ENCODE measurements around the gene MECP2. TPM values are rescaled to one million over a fixed set of nuclear protein-coding genes. Genes with fewer than 3 reads are reported as not detected.

Gene MECP2
- total RNA-seq, 1 donor from 2014 or later: 32.8 TPM

DNA sequence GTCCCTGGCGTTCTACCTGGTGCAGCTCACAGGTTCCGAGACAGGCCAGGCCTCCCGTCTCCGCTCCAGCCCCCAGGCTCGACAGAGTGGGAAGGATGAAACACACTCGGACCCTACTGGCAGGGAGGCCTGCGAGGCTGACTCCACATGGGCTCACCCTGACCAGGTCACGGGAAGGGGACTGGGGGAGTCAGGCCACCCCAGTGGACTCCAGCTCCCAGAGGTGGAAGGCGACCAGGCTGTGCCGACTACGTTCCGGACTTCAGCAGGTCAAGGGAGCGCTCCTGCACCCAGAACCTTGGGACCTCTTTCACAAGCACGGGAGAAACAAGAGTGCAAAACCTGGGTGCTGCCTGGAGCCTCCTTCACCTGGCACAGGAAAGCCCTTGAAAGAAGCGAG is 73.2 kb downstream of the MECP2 start:
- DNase-seq (ENCODE audit: missing footprints) (no peak), ATAC-seq (no peak)
- intact Hi-C loops (cut with DNase I): no loop called here

DNA sequence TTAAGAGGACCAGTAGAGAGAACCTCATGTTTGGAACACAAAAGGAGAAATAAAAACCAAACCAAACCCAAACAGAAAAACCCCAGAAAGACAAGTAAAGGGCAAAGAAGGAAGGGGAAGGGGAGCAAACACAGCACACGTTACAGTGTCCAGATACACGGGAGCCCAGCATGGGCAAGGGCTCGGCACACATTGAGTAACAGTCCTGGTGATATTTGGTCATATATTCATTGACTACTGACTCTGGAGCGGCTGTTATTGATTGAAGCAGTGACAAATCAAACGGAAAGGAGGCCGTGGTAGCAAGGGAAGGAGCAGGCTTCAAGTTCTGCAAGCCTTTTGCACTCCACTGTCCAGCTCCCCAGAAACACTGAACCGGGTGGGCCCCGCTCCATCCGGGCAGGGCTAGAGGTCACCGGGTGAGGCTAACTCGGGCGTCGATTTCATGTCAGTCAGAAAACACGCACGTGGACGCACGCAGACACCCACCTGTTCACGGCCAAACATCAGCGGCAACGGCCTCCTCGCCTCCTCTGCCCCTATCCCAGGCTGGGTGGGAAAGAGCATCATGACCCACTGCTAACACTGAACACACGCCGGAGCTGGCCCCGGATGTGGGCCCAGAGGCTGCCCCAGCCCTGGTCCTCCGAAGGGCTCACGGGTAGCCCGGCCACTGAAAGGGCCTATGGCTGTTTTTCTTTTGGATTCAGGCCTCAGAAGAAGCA is 74.1 kb downstream of the MECP2 start:
- ATAC-seq (no peak), DNase-seq (ENCODE audit: missing footprints) (no peak)
- intact Hi-C loops (cut with DNase I): no loop called here

DNA sequence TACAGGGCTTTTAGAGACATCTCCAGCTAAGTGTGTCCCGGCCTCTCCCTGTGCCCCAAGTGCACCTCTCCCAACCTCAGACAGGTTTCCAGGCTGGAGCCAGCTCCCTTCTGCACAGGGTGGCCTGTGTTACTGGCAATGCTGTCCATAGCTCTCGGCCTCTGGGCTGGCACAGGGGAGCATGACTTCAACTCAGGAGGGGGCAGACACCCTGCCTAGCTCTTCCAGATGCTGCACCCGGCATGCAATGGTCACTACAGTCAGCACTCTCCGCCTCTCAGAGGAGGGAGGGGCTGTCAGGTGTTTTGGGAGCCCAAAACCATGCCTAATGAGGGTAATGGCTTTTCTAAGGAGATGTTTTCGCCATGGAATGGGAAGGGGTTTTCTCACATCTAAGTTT is 75.4 kb downstream of the MECP2 start:
- DNase-seq (ENCODE audit: missing footprints) (no peak), ATAC-seq (no peak)
- intact Hi-C loops (cut with DNase I): no loop called here

DNA sequence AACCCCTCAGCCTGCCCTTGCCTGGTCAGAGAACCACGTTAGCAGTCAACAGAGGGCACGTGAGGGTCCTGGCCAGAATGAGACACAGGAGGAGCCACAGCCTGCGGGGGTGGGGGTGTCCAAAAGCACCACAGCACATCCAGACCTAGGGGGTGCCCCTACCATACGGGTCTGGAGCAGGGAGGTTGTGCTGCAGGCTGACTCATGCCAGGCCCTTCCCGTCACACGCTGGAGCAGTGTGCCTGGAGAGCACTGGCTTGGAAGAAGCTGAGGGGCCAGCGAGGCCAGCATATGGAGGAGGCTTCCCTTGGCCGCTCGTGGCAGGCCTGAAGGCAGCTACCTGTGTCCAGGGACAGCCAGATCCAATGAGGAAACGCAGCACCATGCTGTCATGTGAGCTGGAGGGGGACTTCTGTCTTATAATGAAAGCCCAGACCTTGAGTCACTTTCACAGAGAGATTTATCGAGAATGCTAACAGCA is 76.3 kb downstream of the MECP2 start:
- intact Hi-C loops (cut with DNase I): no loop called here
- no peak for DNase-seq (ENCODE audit: missing footprints)
- ATAC-seq: no peak

DNA sequence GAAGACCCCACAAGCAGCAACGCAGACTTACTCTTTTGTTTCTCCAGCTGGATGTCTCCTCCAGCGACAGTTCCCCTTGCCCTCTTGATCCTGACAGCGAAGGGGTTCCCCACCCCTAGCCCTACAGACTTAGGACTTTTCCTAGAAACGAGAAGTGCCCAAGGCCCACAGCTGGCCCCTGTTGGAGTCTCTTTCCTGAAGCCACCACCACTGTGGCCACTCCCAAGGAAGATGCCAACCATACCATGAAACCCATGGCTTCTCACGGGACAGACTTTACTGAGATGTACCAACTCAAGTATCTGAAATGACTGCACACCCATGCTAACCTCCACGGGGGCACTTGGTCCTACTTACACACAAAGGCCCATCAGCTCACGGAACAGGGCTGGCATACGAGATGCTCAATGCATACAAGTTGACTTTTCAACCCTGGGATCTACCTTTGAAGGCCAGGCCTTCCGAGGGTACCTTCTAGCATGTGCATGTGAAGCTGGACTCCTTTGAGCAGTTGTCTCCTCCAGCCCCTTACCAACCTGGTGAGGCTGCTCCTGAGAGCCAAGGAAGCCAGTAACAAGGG is 76.9 kb downstream of the MECP2 start:
- intact Hi-C loops (cut with DNase I): no loop called here
- ATAC-seq: no peak
- DNase-seq (ENCODE audit: missing footprints): no peak

DNA sequence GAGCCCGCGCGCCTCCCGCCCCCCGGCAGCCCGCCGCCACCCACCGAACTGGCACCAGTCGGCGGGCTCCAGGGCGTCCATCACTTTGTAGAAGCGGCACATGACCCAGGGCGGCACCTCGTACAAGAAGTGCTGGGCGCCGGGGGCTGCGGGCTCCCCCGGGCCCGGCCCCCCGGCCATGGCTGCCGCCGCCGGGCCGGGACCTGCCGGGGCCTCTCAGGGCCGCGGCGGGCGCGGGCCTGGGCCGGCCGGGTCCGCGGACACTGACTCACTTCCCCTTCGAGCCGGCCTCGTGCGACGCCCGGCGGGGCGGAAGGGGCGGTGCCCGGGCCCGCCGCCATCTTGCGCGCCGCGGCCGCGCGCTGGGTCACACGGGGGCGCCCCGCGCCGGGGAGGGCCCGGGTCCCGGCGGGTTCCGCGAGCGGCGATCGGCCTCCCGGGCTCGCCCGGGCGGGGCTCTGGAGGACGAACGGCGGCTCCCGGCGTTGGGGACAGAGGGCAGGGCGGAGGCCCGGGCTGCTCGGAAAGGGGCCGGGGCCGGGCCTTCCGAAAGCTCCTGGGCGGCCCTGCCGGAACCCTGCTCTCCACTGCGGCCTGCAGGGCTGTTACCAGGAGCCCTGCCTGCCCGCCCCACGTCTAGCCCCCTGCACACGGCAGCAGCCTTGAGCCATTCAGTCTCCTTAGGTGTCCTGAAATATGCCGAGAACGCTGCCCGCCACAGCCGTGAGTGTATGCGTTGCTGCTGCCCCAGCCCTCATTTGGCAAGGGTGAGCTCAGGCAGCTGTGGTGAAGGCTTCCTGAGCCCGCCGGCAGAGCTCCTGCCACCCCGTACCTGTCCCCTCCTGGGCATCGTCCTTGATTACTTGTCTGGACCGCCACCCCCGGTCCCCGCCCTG is 77.6 kb downstream of the MECP2 start, which contains the start of gene IRAK1:
Gene IRAK1, minus strand, starts transcription at position 270 of the 896 bp plus-strand sequence. Its CDS starts 90 bp downstream, at position 180.
- DNase-seq (ENCODE audit: missing footprints): peak; percentile 85
- peak; percentile 90 for ATAC-seq
- intact Hi-C loops (cut with DNase I): loop anchor here (10.0 kb wide), 1 partner anchor 365 kb away; no protein-coding TSS in a partner anchor

DNA sequence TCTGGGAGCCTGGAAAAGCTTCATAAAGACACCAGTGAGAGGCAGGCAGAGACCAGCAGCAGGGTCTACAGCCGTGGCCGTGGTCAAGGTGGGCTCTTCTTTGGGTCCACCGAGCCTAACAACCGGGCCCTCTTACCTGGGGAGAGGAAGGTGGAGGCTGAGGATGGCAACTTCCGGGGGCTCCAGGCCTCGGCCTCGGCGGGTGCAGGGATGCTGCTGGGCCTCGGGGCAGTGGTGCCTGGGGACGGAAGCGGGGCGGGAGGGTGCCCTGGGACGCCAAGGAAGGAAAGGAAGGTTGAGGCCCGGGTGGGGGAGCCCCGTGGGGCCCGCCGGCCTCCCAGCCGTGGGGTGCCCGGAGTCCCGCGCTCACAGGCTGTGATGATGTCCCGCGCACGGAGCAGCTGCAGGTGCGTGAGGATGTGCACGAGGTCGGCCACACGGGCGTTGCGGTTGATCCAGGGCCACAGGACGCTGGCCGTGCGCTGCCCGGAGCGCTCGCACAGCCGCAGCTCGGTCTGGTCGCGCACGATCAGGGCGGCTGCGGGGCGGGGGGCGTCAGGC is 78.4 kb downstream of the MECP2 start:
- DNase-seq (ENCODE audit: missing footprints): no peak
- intact Hi-C loops (cut with DNase I): loop anchor here (10.0 kb wide), 1 partner anchor 366 kb away; no protein-coding TSS in a partner anchor
- ATAC-seq: no peak

DNA sequence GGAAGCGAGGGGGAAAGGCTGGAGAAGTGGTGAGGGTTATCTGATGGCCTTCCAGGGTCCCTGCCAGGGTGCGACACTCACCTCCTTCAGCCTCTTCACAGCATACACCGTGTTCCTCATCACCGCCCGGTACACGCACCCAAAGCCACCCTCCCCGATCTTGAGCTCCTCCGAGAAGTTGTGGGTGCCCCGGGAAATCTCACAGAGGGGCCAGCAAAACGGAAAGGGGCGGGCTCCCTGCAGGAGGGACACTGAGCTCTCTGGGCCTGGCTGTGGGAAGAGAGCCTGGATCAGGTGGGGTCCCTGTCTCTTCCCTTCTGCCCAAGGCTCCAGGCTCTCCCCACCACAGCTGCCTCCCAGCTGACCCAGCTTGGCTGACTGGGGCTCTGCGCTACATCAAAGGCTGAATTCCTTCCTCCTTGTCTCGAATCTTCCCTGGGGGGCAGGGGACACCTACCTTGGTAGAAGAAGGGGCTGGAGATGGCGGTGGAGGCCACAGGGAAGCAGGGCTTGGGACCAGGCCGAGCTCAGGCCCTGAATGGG is 78.9 kb downstream of the MECP2 start:
- intact Hi-C loops (cut with DNase I): loop anchor here (10.0 kb wide), 1 partner anchor 366 kb away; no protein-coding TSS in a partner anchor
- no peak for DNase-seq (ENCODE audit: missing footprints)

DNA sequence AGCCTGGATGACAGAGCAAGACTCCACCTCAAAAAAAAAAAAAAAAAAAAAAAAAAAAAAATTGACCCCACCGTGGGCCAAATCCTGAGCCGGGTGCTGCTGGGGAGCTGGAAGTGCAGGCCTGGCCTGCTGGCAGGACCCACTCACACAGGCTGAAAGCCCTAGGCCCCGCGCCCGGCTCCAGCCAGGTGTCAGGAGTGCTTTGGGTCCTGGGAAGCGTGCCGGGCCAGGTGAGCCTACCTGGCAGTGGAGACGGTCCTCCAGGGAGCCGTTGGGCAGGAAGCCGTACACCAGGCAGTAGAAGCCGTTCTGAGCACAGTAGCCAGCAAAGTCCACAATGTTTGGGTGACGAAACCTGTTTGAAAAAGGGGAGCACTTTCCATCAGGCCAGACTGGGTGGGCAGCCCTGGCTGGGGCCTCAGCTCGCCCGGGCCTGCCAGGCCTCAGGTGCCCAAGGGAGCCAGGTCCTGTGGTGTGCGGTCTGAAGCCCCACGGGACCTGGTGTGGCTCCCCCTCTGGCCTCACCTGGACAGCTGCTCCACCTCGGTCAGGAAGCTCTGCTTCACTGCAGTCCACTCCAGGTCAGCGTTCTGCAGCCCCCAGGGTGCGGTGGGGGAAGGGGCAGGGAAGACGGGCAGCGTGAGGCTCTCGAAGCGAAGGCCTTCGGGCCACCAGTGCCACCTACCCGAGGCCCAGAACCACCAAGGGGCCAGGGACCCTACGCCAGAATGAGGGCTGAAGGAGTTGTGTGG is 79.6 kb downstream of the MECP2 start:
- DNase-seq (ENCODE audit: missing footprints): no peak
- ATAC-seq: no peak
- intact Hi-C loops (cut with DNase I): loop anchor here (10.0 kb wide), 1 partner anchor 367 kb away; no protein-coding TSS in a partner anchor

More for the DNA sequence above, 78.9 kb downstream of the MECP2 start:
- no peak for ATAC-seq

DNA sequence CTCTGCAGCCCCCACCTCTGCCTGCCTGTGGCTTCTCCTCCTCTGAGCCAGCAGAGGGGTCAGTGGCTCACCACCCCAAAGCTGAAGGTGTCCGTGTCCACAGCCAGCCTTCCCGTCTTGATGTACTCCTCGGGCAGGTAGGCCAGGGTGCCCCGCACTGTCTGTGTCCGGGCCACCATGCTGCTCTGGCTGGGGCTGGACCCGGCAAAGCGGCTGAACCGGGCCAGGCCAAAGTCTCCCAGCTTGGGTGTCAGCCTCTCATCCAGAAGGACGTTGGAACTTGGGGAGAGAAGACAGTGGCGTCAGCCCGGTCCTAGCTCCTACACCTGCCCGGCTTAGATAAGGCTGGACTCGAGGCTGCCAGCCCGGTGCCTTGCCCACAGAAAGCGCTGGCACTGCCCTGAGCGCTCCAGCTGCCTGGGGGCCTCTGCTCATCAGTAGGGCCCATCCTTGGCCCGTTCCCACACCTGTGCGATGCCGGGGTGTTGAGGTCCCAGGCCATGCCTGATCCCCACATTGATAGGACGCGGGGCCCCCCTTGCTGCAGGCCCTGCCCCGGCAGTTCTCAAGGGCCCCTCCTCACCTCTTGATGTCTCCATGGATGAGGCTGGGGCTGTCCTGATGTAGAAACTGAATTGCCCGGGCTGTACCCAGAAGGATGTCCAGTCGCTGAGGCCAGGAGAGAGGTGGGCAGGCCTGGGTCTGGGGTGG is 81.0 kb downstream of the MECP2 start:
- no peak for DNase-seq (ENCODE audit: missing footprints)
- ATAC-seq: no peak
- intact Hi-C loops (cut with DNase I): loop anchor here (10.0 kb wide), 1 partner anchor 368 kb away; no protein-coding TSS in a partner anchor

DNA sequence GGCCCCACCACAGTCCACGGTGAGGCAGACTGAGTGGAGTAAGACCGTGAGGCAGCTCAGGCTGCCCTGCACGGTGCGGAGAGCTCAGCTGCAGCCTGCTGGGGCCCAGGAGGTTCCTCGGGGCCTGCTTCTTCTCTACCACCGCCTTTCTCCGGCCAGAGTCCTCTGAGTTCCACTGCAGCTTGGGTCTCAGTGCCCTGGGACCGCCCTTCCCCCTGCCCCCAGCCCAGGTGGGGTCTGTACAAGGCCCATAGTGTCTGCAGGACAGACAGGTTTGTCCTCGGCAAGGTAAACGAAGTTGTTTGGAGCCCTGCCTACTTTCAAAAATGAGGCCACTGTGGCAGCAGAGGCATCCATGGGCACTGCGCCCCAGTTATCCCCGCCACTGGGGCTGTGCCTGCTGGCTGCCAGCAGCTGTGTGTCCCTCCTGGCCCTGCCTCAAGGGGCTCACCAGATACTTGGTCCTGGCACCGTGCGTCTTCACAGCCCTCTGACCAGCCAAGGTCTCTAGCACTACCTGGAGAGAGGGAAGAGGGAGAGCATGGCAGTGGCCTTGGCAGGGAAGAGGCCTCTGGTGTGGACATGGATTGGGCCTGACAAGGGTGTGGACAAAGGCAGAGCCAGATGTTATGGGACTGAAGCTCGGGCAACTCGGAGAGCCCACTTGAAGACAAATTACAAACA is 81.8 kb downstream of the MECP2 start:
- intact Hi-C loops (cut with DNase I): loop anchor here (10.0 kb wide), 1 partner anchor 369 kb away; no protein-coding TSS in a partner anchor
- no peak for ATAC-seq
- no peak for DNase-seq (ENCODE audit: missing footprints)

DNA sequence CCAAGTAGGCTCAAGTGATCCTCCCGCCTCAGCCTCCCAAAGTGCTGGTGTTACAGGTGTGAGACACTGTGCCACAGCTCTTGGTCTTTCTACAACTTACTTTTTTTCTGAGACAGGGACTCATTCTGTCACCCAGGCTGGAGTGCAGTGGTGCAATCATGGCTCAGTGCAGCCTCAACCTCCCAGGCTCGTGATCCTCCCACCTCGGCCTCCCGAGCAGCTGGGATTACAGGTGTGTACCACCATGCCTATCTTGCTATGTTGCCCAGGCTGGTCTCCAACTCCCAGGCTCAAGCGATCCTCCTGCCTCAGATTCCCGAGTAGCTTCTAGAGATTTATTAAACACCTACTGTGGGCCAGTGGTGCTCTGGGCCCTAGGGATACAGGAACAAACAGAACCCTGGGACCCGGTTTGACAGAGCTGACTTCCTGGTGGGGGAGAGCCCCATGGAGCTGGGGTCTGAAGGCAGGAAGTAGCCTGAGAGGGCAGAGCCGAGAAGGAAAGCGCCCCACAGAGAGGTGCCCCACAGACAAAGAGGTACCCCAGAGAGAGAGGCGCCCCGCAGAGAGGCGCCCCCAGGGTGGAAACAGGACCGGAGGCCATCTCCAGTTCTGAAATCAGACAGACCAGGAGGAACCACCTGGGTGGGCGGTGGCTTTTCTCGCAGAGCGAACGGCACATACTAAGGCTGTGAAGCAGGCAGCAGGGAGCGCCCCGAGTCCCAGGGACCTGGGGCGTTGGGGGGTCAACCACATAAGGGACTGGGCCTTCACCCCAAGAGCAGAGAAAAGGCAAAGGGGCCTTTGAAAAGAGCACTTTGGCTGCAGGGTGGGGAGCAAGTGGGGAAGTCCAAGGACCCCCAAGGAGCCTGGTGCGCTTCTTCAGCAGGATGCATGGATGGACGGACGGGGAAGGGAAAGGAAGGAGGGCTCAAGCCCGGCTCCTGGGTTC is 82.8 kb downstream of the MECP2 start:
- intact Hi-C loops (cut with DNase I): loop anchor here (5.0 to 10.0 kb wide), 2 partner anchors 33 to 370 kb away; no protein-coding TSS in a partner anchor
- no peak for ATAC-seq

DNA sequence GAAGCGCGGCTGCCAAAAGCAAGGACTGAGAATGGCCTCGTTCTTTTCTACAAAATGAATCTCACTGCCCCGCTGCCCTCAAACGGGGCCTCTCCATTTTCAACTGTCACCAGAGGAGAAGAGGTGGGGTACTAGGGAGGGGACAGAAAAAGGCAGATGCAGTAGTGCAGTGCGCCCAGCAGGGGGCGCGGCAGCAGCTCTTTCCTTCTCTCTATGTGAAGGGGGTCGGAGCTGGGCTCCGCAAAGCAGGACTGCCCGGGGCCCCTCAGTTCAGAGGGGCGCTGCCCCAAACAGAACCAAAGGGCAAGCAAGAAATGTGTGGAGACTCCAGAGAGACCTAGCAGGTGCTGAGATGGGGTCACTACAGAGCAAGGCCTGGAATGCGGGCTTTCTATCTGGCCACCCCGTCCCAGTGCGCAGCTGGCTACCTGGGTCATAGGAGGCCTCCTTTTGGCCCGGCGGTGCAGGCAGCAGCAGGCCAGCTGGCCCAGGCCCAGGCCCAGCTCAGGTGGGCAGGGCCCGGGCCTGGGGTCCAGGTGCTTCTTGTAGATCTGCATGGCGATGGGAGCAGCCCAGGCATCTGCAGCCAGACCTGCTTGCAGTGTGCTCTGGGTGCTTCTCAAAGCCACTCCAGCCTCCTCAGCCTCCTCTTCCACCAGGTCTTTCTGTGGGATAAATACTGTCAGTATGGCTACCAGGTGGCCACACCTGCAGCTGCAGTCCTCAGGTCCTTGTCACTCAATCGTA is 83.7 kb downstream of the MECP2 start:
- intact Hi-C loops (cut with DNase I): loop anchor here (5.0 to 10.0 kb wide), 2 partner anchors 34 to 371 kb away; no protein-coding TSS in a partner anchor
- DNase-seq (ENCODE audit: missing footprints) (no peak), ATAC-seq (peak; percentile 81)

More for the DNA sequence above, 82.8 kb downstream of the MECP2 start:
- no peak for DNase-seq (ENCODE audit: missing footprints)

DNA sequence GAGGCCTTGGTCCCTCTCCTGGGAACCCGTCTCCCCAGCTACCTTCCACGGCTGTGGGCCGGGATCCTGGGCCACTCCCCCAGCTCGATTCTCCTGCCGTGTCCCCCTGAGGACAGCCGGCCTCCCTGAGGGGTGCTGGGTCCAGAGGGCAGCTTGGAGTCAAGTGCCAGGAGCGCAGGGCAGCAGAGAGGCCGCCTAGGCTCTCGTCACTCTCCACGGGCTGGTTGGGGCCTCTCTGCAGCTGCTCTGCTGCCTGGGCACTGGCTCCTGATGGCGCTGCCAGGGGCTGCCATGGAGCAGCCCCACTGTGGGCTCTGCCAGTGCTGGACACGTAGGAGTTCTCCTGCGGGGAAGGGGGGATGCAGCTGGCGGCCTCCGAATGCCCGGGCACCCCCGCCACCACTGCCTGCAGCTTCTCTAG is 84.5 kb downstream of the MECP2 start:
- ATAC-seq (no peak), DNase-seq (ENCODE audit: missing footprints) (no peak)
- intact Hi-C loops (cut with DNase I): loop anchor here (5.0 to 10.0 kb wide), 2 partner anchors 34 to 372 kb away; no protein-coding TSS in a partner anchor
